ENCODE results near the gene OPCML.

OPCML gene

GRCh38 chr11:132620423-132620822 is 911.9 kb downstream of the OPCML start:
- H3K27ac Mint-ChIP-seq, result no peak overlapping the region
- no peaks in the 10 kb centered on the region for H3K36me3 Mint-ChIP-seq (ENCODE audit: low read depth)
- DNase-seq (ENCODE audit: low spot score), result no peak
- H3K9me3 Mint-ChIP-seq, result peaks cover 16% of the 10 kb centered on the region
- no peaks in the 10 kb centered on the region for H3K27me3 Mint-ChIP-seq (ENCODE audit: low read depth)
- no peak overlapping the region for H3K4me3 Mint-ChIP-seq
- H3K4me1 Mint-ChIP-seq (ENCODE audit: low read depth), result no peaks in the 10 kb centered on the region

GRCh38 chr11:132610791-132611190 is 921.5 kb downstream of the OPCML start:
- no peak overlapping the region for H3K4me3 Mint-ChIP-seq
- no peaks in the 10 kb centered on the region for H3K36me3 Mint-ChIP-seq (ENCODE audit: low read depth)
- no peaks in the 10 kb centered on the region for H3K4me1 Mint-ChIP-seq (ENCODE audit: low read depth)
- no peaks in the 10 kb centered on the region for H3K27me3 Mint-ChIP-seq (ENCODE audit: low read depth)
- H3K27ac Mint-ChIP-seq, result no peak overlapping the region
- H3K9me3 Mint-ChIP-seq, result peaks cover 5% of the 10 kb centered on the region
- DNase-seq (ENCODE audit: low spot score), result no peak

GRCh38 chr11:132610216-132610615 is 922.1 kb downstream of the OPCML start:
- H3K4me3 Mint-ChIP-seq, result no peak overlapping the region
- no peaks in the 10 kb centered on the region for H3K27me3 Mint-ChIP-seq (ENCODE audit: low read depth)
- no peak overlapping the region for H3K27ac Mint-ChIP-seq
- H3K4me1 Mint-ChIP-seq (ENCODE audit: low read depth), result no peaks in the 10 kb centered on the region
- H3K36me3 Mint-ChIP-seq (ENCODE audit: low read depth), result no peaks in the 10 kb centered on the region
- no peak for DNase-seq (ENCODE audit: low spot score)
- H3K9me3 Mint-ChIP-seq, result peaks cover 5% of the 10 kb centered on the region

GRCh38 chr11:132607575-132607974 is 924.7 kb downstream of the OPCML start:
- no peaks in the 10 kb centered on the region for H3K27me3 Mint-ChIP-seq (ENCODE audit: low read depth)
- H3K4me3 Mint-ChIP-seq, result no peak overlapping the region
- no peak overlapping the region for H3K27ac Mint-ChIP-seq
- H3K4me1 Mint-ChIP-seq (ENCODE audit: low read depth), result no peaks in the 10 kb centered on the region
- no peak for DNase-seq (ENCODE audit: low spot score)
- H3K9me3 Mint-ChIP-seq, result peaks cover 5% of the 10 kb centered on the region
- no peaks in the 10 kb centered on the region for H3K36me3 Mint-ChIP-seq (ENCODE audit: low read depth)

GRCh38 chr11:132605825-132606570 is 926.3 kb downstream of the OPCML start:
- no peaks in the 10 kb centered on the region for H3K4me1 Mint-ChIP-seq (ENCODE audit: low read depth)
- no peak overlapping the region for H3K4me3 Mint-ChIP-seq
- DNase-seq (ENCODE audit: low spot score), result no peak
- H3K36me3 Mint-ChIP-seq (ENCODE audit: low read depth), result no peaks in the 10 kb centered on the region
- no peak overlapping the region for H3K27ac Mint-ChIP-seq
- no peaks in the 10 kb centered on the region for H3K27me3 Mint-ChIP-seq (ENCODE audit: low read depth)
- peaks cover 5% of the 10 kb centered on the region for H3K9me3 Mint-ChIP-seq

- no peaks in the 10 kb centered on the region for H3K36me3 Mint-ChIP-seq (ENCODE audit: low read depth)
- no peak for DNase-seq (ENCODE audit: low spot score)
- H3K27ac Mint-ChIP-seq, result no peak overlapping the region
- H3K4me3 Mint-ChIP-seq, result no peak overlapping the region
- no peaks in the 10 kb centered on the region for H3K27me3 Mint-ChIP-seq (ENCODE audit: low read depth)
- peaks cover 6% of the 10 kb centered on the region for H3K9me3 Mint-ChIP-seq
- H3K4me1 Mint-ChIP-seq (ENCODE audit: low read depth), result no peaks in the 10 kb centered on the region
Measured at GRCh38 chr11:132604431-132604830, 927.9 kb downstream of the OPCML start.

- H3K4me3 Mint-ChIP-seq, result no peak overlapping the region
- peaks cover 9% of the 10 kb centered on the region for H3K9me3 Mint-ChIP-seq
- H3K36me3 Mint-ChIP-seq (ENCODE audit: low read depth), result no peaks in the 10 kb centered on the region
- H3K27ac Mint-ChIP-seq, result no peak overlapping the region
- no peak for DNase-seq (ENCODE audit: low spot score)
- no peaks in the 10 kb centered on the region for H3K4me1 Mint-ChIP-seq (ENCODE audit: low read depth)
- H3K27me3 Mint-ChIP-seq (ENCODE audit: low read depth), result no peaks in the 10 kb centered on the region
Measured at GRCh38 chr11:132601875-132602274, 930.4 kb downstream of the OPCML start.

GRCh38 chr11:132595711-132596134 is 936.6 kb downstream of the OPCML start:
- Mint-ChIP-seq H3K4me1 (ENCODE audit: low read depth) (no peaks in the 10 kb centered on the region), H3K27me3 (ENCODE audit: low read depth) (no peaks in the 10 kb centered on the region), H3K27ac (no peak overlapping the region), H3K9me3 (peaks cover 16% of the 10 kb centered on the region), H3K4me3 (no peak overlapping the region), H3K36me3 (ENCODE audit: low read depth) (no peaks in the 10 kb centered on the region)
- no peak for DNase-seq (ENCODE audit: low spot score)

- Mint-ChIP-seq H3K27me3 (ENCODE audit: low read depth) (no peaks in the 10 kb centered on the region), H3K27ac (no peak overlapping the region)
Measured at GRCh38 chr11:132595246-132595645, 937.1 kb downstream of the OPCML start.

GRCh38 chr11:132590986-132591385 is 941.3 kb downstream of the OPCML start:
- H3K27me3 Mint-ChIP-seq (ENCODE audit: low read depth), result no peaks in the 10 kb centered on the region
- no peaks in the 10 kb centered on the region for H3K4me1 Mint-ChIP-seq (ENCODE audit: low read depth)
- no peak for DNase-seq (ENCODE audit: low spot score)
- H3K4me3 Mint-ChIP-seq, result no peak overlapping the region
- H3K27ac Mint-ChIP-seq, result no peak overlapping the region
- H3K36me3 Mint-ChIP-seq (ENCODE audit: low read depth), result no peaks in the 10 kb centered on the region
- peaks cover 7% of the 10 kb centered on the region for H3K9me3 Mint-ChIP-seq

More at GRCh38 chr11:132595246-132595645, 937.1 kb downstream of the OPCML start:
- Mint-ChIP-seq H3K4me1 (ENCODE audit: low read depth) (no peaks in the 10 kb centered on the region), H3K9me3 (peaks cover 16% of the 10 kb centered on the region), H3K4me3 (no peak overlapping the region), H3K36me3 (ENCODE audit: low read depth) (no peaks in the 10 kb centered on the region)
- no peak for DNase-seq (ENCODE audit: low spot score)

- Mint-ChIP-seq H3K4me1 (ENCODE audit: low read depth) (no peaks in the 10 kb centered on the region), H3K27me3 (ENCODE audit: low read depth) (no peaks in the 10 kb centered on the region), H3K27ac (no peak overlapping the region), H3K36me3 (ENCODE audit: low read depth) (no peaks in the 10 kb centered on the region), H3K9me3 (peaks cover 7% of the 10 kb centered on the region), H3K4me3 (no peak overlapping the region)
- DNase-seq (ENCODE audit: low spot score), result no peak
Measured at GRCh38 chr11:132590554-132590953, 941.7 kb downstream of the OPCML start.

GRCh38 chr11:132589791-132590190 is 942.5 kb downstream of the OPCML start:
- Mint-ChIP-seq H3K36me3 (ENCODE audit: low read depth) (no peaks in the 10 kb centered on the region), H3K27me3 (ENCODE audit: low read depth) (no peaks in the 10 kb centered on the region)

GRCh38 chr11:132588366-132588765 is 943.9 kb downstream of the OPCML start:
- Mint-ChIP-seq H3K27ac (no peak overlapping the region), H3K9me3 (peaks cover 7% of the 10 kb centered on the region), H3K27me3 (ENCODE audit: low read depth) (no peaks in the 10 kb centered on the region), H3K4me3 (no peak overlapping the region), H3K4me1 (ENCODE audit: low read depth) (no peaks in the 10 kb centered on the region), H3K36me3 (ENCODE audit: low read depth) (no peaks in the 10 kb centered on the region)
- no peak for DNase-seq (ENCODE audit: low spot score)

More at GRCh38 chr11:132589791-132590190, 942.5 kb downstream of the OPCML start:
- H3K27ac Mint-ChIP-seq, result no peak overlapping the region
- peaks cover 7% of the 10 kb centered on the region for H3K9me3 Mint-ChIP-seq
- H3K4me1 Mint-ChIP-seq (ENCODE audit: low read depth), result no peaks in the 10 kb centered on the region
- DNase-seq (ENCODE audit: low spot score), result no peak
- H3K4me3 Mint-ChIP-seq, result no peak overlapping the region

- Mint-ChIP-seq H3K36me3 (ENCODE audit: low read depth) (no peaks in the 10 kb centered on the region), H3K4me3 (no peak overlapping the region), H3K27ac (no peak overlapping the region), H3K4me1 (ENCODE audit: low read depth) (no peaks in the 10 kb centered on the region), H3K27me3 (ENCODE audit: low read depth) (no peaks in the 10 kb centered on the region), H3K9me3 (peaks cover 7% of the 10 kb centered on the region)
- no peak for DNase-seq (ENCODE audit: low spot score)
Measured at GRCh38 chr11:132587716-132588115, 944.6 kb downstream of the OPCML start.

- H3K36me3 Mint-ChIP-seq (ENCODE audit: low read depth), result no peaks in the 10 kb centered on the region
- no peaks in the 10 kb centered on the region for H3K27me3 Mint-ChIP-seq (ENCODE audit: low read depth)
- no peak overlapping the region for H3K27ac Mint-ChIP-seq
- H3K9me3 Mint-ChIP-seq, result peaks cover 4% of the 10 kb centered on the region
- H3K4me3 Mint-ChIP-seq, result no peak overlapping the region
- no peaks in the 10 kb centered on the region for H3K4me1 Mint-ChIP-seq (ENCODE audit: low read depth)
- DNase-seq (ENCODE audit: low spot score), result no peak
Measured at GRCh38 chr11:132586801-132587200, 945.5 kb downstream of the OPCML start.
